GM12875 (cell line): Measurements from ENCODE around the gene RASAL3.

Source experiments
- H3K4me3 ChIP-seq: one replicate; pipeline ENCODE4 v1.5.1; 2011; ENCODE audit warnings: low read depth, low read length, control low read depth
- TF ChIP-seq, protein P1 (sequence below): IDR thresholded peaks from 2 replicates; pipeline ENCODE4 v1.5.1; 2011; ENCODE audit warnings: low read depth, mild to moderate bottlenecking, control low read depth, inconsistent platforms, low read length, moderate library complexity, borderline replicate concordance; ENCODE audit not compliant: insufficient read depth

Gene RASAL3

GRCh38 chr19:15450528-15450890 is 13.8 kb downstream of the RASAL3 start:
- TF ChIP-seq, protein P1, sequence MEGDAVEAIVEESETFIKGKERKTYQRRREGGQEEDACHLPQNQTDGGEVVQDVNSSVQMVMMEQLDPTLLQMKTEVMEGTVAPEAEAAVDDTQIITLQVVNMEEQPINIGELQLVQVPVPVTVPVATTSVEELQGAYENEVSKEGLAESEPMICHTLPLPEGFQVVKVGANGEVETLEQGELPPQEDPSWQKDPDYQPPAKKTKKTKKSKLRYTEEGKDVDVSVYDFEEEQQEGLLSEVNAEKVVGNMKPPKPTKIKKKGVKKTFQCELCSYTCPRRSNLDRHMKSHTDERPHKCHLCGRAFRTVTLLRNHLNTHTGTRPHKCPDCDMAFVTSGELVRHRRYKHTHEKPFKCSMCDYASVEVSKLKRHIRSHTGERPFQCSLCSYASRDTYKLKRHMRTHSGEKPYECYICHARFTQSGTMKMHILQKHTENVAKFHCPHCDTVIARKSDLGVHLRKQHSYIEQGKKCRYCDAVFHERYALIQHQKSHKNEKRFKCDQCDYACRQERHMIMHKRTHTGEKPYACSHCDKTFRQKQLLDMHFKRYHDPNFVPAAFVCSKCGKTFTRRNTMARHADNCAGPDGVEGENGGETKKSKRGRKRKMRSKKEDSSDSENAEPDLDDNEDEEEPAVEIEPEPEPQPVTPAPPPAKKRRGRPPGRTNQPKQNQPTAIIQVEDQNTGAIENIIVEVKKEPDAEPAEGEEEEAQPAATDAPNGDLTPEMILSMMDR = no peak
- no peak overlapping the region for H3K4me3 ChIP-seq

DNA sequence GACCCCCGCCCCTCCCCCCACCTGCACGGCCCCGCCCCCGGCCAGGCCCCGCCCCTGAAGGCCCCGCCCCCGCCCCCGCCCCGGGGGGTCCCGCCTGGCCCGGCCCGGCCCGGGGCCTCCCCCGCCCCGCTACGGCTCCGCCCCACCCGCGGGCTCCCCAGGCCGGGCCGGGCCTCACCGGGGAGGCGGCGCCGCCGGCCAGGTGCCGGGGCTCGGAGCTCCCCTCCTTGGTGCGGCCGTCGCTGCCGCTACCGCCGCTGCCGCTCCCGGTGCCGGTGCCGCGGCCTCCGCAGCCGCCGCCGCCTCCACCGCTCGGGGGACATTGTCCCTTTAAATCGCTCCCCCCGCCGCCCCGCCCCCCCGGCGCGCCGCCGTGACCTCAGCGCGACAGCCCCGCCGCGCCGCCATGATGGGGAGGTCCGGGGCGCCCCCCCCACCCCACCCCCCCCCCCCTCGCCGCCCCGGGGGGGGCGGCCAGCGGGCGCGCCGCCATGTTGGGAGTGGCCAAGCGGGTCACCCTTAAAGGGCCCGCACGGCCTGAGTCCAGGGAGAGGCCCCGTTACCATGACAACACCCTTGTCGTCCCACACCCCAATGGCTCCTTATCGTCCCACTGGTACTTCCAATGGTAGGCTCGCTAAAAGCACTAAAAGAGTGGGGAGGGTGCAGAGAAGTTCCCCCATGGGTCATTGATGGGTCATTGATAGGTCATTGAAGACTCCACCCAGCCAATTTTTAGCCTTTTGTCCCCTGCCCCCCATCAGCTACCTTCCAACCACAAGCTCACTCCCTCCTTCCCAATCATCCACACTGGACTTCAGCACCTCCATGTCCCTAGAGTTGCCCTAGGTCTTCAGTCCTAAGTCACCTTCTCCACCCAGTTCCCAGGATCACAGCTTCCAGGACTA is 14.5 kb downstream of the RASAL3 start, which contains the start of gene WIZ:
TSS of gene WIZ (minus strand) at position 337 of the 908 bp plus-strand sequence. CDS start 1,649 bp downstream, outside the sequence.
- TF ChIP-seq, protein P1 = no peak
- peak within 1 kb of the TSS; percentile 49 for H3K4me3 ChIP-seq

- peak overlapping the region; percentile 49 for H3K4me3 ChIP-seq
- TF ChIP-seq, protein P1 = no peak
Observed at GRCh38 chr19:15448778-15449619, 15.3 kb downstream of the RASAL3 start.

DNA sequence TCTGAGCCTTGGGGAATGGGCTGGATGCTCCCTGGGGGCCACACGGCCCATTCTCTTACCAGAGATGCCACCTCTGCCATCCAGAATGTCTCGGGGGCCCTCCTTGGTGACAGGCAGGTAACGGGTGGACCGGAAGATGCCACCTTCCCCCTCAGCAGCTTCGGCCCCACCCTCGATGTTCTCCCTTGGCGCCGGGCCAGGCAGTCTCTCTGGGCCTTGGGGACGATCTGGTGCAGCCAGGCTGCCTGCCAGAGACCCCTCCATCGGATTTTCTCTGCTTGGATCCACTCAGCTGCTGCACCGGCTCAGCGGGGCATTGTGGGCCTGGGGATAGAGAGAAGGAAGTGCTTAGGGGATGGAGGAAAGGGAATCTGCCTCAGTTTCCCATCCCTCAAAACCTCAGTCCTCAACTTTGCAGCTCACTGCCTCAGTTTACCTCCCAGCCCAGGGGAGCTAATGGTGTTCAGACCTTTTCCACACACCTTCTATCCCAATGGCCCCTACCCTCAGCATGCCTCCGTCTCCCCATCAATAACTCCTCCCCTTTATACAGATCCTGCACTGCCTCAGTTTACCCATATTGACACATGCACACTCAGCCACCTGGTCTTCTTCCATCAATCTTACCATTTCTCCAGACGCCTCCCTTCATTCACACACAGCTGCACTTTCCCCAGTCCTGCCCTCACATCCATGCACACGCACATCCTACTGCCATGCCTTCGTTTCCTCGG is 16.1 kb downstream of the RASAL3 start:
- TF ChIP-seq, protein P1 = no peak
- no peak overlapping the region for H3K4me3 ChIP-seq

DNA sequence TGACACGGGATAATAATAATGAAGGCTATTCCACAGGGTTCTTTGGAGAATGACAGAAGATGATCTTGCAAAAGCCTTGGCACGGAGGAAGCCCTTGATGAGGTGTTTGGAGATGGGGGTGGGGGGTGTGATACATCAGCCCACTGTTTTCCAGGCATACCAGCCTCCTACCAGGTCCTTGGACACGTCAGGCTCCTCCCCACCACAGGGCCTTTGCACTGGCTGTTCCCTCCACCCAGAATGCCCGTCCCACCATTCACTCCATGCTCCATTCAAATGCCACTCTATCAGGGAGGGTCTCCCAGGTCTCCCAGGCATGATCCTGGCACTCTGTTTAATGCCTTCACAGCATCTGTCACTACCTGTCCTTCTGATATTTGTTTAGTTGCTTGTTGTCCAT is 17.3 kb downstream of the RASAL3 start:
- TF ChIP-seq, protein P1 = no peak
- no peak overlapping the region for H3K4me3 ChIP-seq

DNA sequence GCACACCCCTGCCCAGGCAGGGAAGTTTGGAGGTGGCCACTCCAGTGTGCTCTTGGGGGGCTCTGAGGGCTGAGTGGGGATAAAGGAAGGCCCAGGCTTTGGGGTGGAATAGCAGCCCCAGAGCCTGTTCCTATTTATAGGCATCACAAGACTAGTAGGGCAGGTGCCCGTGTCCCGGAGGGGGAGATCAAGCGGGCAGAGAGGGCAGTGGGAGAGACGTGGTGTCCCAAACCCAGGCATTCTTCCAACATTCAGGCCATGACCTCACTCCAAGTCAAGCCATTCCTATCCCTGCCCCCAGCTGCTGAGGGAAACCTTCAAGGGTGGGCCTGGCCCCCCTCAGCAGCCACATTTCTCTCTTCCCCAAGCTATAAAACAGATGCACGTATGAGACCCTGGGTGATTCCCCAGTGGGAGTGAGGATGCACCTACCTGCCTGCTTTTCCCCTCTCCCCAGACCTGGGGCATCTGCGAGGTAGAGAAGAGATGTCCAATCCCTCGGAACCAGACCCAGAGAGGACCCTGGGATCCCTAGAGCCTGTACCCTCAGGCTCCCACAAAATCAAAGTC is 18.5 kb downstream of the RASAL3 start:
- H3K4me3 ChIP-seq = no peak overlapping the region
- TF ChIP-seq, protein P1 = no peak
